Naive thymus-derived CD4-positive, alpha-beta T cell (primary cell): ENCODE measurements around the gene ACTR3C. TPM values are rescaled to one million over a fixed set of nuclear protein-coding genes. Genes with fewer than 3 reads are reported as not detected.
"Not testable (repeated sequence)": the region's sequence is repeated elsewhere in the genome, so short reads cannot be mapped to it uniquely, and the experiment has no call there.

Source experiments
- ATAC-seq: fragments of 150-1000 bp; cut with Tn5 transposase; 2 replicates; pipeline ENCODE4 v1.10.0; 2021; ENCODE audit warnings: mild to moderate bottlenecking, moderate library complexity
- CTCF ChIA-PET: fragments of 350-600 bp; sonication (Branson Sonifier 250); formaldehyde crosslinking; loops from one replicate; lab custom pipeline; 2021; ENCODE audit warnings: antibody characterized with exemption; lab: Charles Lee
- POLR2A ChIA-PET: fragments of 350-600 bp; sonication (Branson Sonifier 250); formaldehyde crosslinking; loops from one replicate; lab custom pipeline; 2021; ENCODE audit warnings: antibody characterized with exemption, inconsistent platforms; lab: Charles Lee
- DNase-seq, 9 donors: peaks; one replicate each; pipeline versions ENCODE4 v3.0.0 to v3.0.0-alpha.2; 2020 to 2022; ENCODE audit warnings: mixed read lengths in 1 of 9
- H3K27ac ChIP-seq: one replicate; pipeline ENCODE4 v1.7.0; 2013; ENCODE audit warnings: mild to moderate bottlenecking, low read depth, low read length, moderate library complexity
- H3K27me3 ChIP-seq, 2 donors: one replicate each; pipeline ENCODE4 v1.7.0; 2013; ENCODE audit warnings: low read length in 2 of 2, mild to moderate bottlenecking in 2 of 2, moderate library complexity in 2 of 2; ENCODE audit not compliant: control insufficient read depth in 2 of 2, insufficient read depth in 2 of 2
- H3K36me3 ChIP-seq, 3 experiments: 1 replicate in 2 of 3; 2 replicates in 1 of 3; pipeline ENCODE4 v1.7.0; 2013; ENCODE audit warnings: low read length in 3 of 3, mild to moderate bottlenecking in 3 of 3, moderate library complexity in 1 of 3; ENCODE audit not compliant: insufficient read depth in 3 of 3, control insufficient read depth in 2 of 3
- H3K4me1 ChIP-seq, 2 donors: one replicate each; pipeline ENCODE4 v1.7.0; 2013; ENCODE audit warnings: low read length in 2 of 2, mild to moderate bottlenecking in 2 of 2, moderate library complexity in 1 of 2; ENCODE audit not compliant: control insufficient read depth in 2 of 2, insufficient read depth in 2 of 2
- H3K4me3 ChIP-seq: 2 replicates; pipeline ENCODE4 v1.7.0; 2013; ENCODE audit warnings: mild to moderate bottlenecking, low read length
- H3K9me3 ChIP-seq, 3 experiments: 1 replicate in 2 of 3; 2 replicates in 1 of 3; pipeline ENCODE4 v1.7.0; 2013; ENCODE audit warnings: low read length in 3 of 3; ENCODE audit not compliant: control insufficient read depth in 2 of 3
- H3K27ac Mint-ChIP-seq, 9 donors: one replicate each; pipeline ENCODE4 v1.8.0; 2020 to 2022; ENCODE audit warnings: mixed read lengths in 9 of 9, mild to moderate bottlenecking in 8 of 9, moderate library complexity in 5 of 9, inconsistent platforms in 2 of 9
- H3K27me3 Mint-ChIP-seq, 5 donors: one replicate each; pipeline ENCODE4 v1.8.0; 2021 to 2022; ENCODE audit warnings: mixed read lengths in 5 of 5, mild to moderate bottlenecking in 1 of 5
- H3K36me3 Mint-ChIP-seq, 5 donors: one replicate each; pipeline ENCODE4 v1.8.0; 2020 to 2022; ENCODE audit warnings: mixed read lengths in 5 of 5, mild to moderate bottlenecking in 3 of 5, inconsistent platforms in 1 of 5
- H3K4me1 Mint-ChIP-seq, 7 donors: one replicate each; pipeline ENCODE4 v1.8.0; 2020 to 2022; ENCODE audit warnings: mixed read lengths in 7 of 7, mild to moderate bottlenecking in 3 of 7, inconsistent platforms in 1 of 7
- H3K4me3 Mint-ChIP-seq, 10 donors: one replicate each; pipeline ENCODE4 v1.8.0; 2020 to 2022; ENCODE audit warnings: mild to moderate bottlenecking in 10 of 10, mixed read lengths in 10 of 10, moderate library complexity in 6 of 10, inconsistent platforms in 2 of 10
- H3K9me3 Mint-ChIP-seq, 11 donors: one replicate each; pipeline ENCODE4 v1.8.0; 2020 to 2022; ENCODE audit warnings: mixed read lengths in 11 of 11, mild to moderate bottlenecking in 4 of 11, inconsistent platforms in 1 of 11, moderate library complexity in 1 of 11
- intact Hi-C, 2 donors: fragments of 100-400 bp; cut with micrococcal nuclease; formaldehyde crosslinking; loops; one replicate each; pipeline ENCODE4 v1.15.1; 2023
- polyA plus RNA-seq, 2 donors: library from polyadenylated mRNA; unstranded; fragments of 300-500 nt; fragmentation: Illumina TruSeq; gene quantifications; one replicate each; pipeline ENCODE4 v1.2.3, GENCODE V29; 2021
- total RNA-seq, 6 experiments: library from RNA in 5 of 6; stranded (reverse) in 5 of 6; gene quantifications; 1 replicate in 5 of 6; 2 replicates in 1 of 6; pipeline ENCODE4 v1.2.3 and lab custom pipeline; 2021 to 2026

The ACTR3C gene
- total and polyA plus RNA-seq, 7 experiments from 2014 or later = 4.8 to 13.2 (median 8.5) TPM

DNA sequence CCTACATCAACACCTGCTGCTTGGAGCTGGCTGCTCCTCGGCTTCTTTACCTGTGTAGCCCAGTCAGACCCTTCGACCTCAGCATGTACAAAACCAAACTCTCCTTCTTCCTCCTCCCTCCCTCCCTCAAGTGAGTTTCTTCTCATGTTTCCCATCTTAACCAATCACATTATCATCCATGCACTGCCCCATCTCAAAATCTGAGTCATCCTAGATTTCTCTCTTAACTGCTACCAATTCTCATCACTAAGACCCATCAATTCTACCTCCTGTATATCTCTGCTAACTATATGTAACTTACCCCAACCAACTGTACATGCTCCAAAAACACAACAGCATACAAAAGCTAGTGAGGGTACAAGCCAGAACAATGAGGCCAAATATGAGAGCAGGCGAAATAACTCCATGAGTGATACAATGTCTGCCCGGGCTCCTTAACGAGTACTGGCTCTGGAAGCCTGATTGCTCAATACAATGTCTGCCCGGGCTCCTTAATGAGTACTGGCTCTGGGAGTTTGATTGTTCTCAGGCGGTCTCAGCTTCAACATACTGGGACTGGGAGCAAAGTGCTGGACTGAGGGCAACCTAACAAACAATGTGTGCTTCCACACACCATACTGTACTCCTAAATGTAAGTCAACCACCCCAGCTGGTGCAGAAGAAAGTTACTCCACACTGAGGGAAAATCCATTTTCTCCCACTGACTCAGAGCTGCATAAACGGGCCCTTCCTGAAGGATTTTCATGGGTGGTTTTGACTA is 18.7 kb downstream of the ACTR3C start:
- H3K27me3 ChIP-seq, H3K36me3 Mint-ChIP-seq, DNase-seq, H3K4me3 ChIP-seq, H3K9me3 ChIP-seq, CTCF ChIA-PET, H3K27me3 Mint-ChIP-seq, H3K9me3 Mint-ChIP-seq, H3K27ac ChIP-seq, H3K4me1 ChIP-seq, ATAC-seq, intact Hi-C loops, H3K36me3 ChIP-seq, POLR2A ChIA-PET, H3K4me3 Mint-ChIP-seq, H3K27ac Mint-ChIP-seq: not testable (repeated sequence)
- peaks cover 0 to 13% (median 0%) of the 10 kb centered on the region in 7 donors for H3K4me1 Mint-ChIP-seq

DNA sequence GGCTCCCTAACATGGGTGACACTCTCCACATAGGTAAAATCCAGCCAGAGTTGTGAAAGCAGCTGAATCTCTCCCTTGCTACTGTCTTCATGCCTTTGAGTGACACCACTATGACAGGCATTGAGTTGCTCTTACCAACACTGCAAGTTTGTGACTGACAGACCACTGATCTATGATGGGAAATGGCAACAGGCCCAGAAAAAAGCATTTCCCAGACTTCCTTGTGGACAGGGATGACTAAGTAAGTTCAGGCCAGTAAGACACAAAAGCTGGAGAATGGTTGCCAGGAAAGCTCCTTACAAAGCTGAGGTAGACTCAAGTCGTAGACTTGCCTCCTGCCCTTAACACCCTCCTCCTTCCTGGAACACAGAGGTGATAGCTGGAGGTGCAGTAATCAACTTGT is 20.4 kb downstream of the ACTR3C start:
- H3K4me1 Mint-ChIP-seq = peaks cover 0 to 10% (median 0%) of the 10 kb centered on the region in 7 donors
- H3K4me3 Mint-ChIP-seq, intact Hi-C loops, H3K27me3 ChIP-seq, DNase-seq, CTCF ChIA-PET, H3K9me3 ChIP-seq, H3K36me3 Mint-ChIP-seq, H3K36me3 ChIP-seq, POLR2A ChIA-PET, H3K9me3 Mint-ChIP-seq, H3K27ac Mint-ChIP-seq, H3K27me3 Mint-ChIP-seq, H3K4me3 ChIP-seq, H3K27ac ChIP-seq, ATAC-seq, H3K4me1 ChIP-seq: not testable (repeated sequence)

- H3K27ac ChIP-seq, H3K4me1 ChIP-seq, H3K4me3 Mint-ChIP-seq, DNase-seq, ATAC-seq, intact Hi-C loops, CTCF ChIA-PET, H3K9me3 ChIP-seq, H3K36me3 Mint-ChIP-seq, H3K27me3 Mint-ChIP-seq, H3K27me3 ChIP-seq, H3K27ac Mint-ChIP-seq, H3K36me3 ChIP-seq, H3K4me1 Mint-ChIP-seq, POLR2A ChIA-PET, H3K9me3 Mint-ChIP-seq, H3K4me3 ChIP-seq: not testable (repeated sequence)
Measured at GRCh38 chr7:150297978-150298377, 25.4 kb downstream of the ACTR3C start.

DNA sequence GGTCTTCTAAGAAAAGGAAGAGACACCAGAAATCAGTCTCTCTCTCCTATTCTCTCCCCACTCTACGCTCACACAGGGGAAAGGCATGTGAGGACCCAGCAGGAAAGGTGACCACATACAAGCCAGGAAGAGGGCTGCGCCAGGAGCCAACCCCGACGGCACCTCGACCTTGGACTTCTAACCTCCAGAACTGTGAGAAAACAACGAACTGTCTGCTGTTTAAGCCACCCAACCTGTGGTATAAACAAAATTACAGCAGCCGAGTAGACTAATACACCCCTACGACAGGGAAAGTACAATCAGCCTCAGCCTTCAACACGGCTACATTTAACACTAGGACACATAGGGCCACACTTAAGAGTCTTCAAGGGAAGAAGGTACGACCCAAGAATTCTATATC is 26.5 kb downstream of the ACTR3C start:
- POLR2A ChIA-PET, H3K4me3 ChIP-seq, H3K4me1 Mint-ChIP-seq, H3K27me3 Mint-ChIP-seq, intact Hi-C loops, ATAC-seq, H3K27ac Mint-ChIP-seq, H3K4me3 Mint-ChIP-seq, H3K27ac ChIP-seq, CTCF ChIA-PET, H3K36me3 Mint-ChIP-seq, H3K9me3 Mint-ChIP-seq, H3K9me3 ChIP-seq, DNase-seq, H3K27me3 ChIP-seq, H3K4me1 ChIP-seq, H3K36me3 ChIP-seq: not testable (repeated sequence)

- H3K27me3 Mint-ChIP-seq, H3K4me3 ChIP-seq, CTCF ChIA-PET, POLR2A ChIA-PET, H3K4me3 Mint-ChIP-seq, DNase-seq, H3K27ac Mint-ChIP-seq, H3K9me3 Mint-ChIP-seq, ATAC-seq, intact Hi-C loops, H3K36me3 ChIP-seq, H3K27ac ChIP-seq, H3K36me3 Mint-ChIP-seq, H3K4me1 ChIP-seq, H3K27me3 ChIP-seq, H3K9me3 ChIP-seq, H3K4me1 Mint-ChIP-seq: not testable (repeated sequence)
Measured at GRCh38 chr7:150295614-150296013, 27.7 kb downstream of the ACTR3C start.

DNA sequence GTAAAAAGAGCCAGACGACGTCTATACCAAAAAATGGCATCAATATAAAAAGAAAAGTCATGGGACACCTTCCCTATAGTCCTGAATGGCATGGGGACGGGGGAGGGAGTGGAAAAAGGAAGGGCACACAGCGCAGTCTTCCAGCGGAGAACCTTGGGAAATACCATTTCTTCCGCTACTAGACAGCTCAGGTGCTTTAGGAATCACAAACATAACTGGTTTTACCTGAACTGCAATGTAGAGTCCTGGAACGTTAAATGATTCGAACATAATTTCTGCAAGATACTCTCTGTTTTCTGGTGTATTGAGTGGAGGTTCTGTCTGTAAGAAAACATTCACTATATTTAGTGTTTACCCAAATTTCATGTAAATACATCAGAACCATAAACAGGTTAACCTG is 28.3 kb downstream of the ACTR3C start:
- H3K9me3 Mint-ChIP-seq, H3K4me3 ChIP-seq, H3K27me3 ChIP-seq, ATAC-seq, H3K27ac ChIP-seq, H3K36me3 Mint-ChIP-seq, CTCF ChIA-PET, H3K27ac Mint-ChIP-seq, H3K9me3 ChIP-seq, H3K36me3 ChIP-seq, H3K4me3 Mint-ChIP-seq, intact Hi-C loops, H3K27me3 Mint-ChIP-seq, POLR2A ChIA-PET, DNase-seq, H3K4me1 ChIP-seq, H3K4me1 Mint-ChIP-seq: not testable (repeated sequence)

GRCh38 chr7:150290317-150290716 is 33.0 kb downstream of the ACTR3C start:
- H3K27ac Mint-ChIP-seq, H3K4me1 ChIP-seq, H3K9me3 ChIP-seq, DNase-seq, H3K27me3 ChIP-seq, H3K27ac ChIP-seq, intact Hi-C loops, H3K4me3 ChIP-seq, H3K4me3 Mint-ChIP-seq, POLR2A ChIA-PET, H3K9me3 Mint-ChIP-seq, H3K27me3 Mint-ChIP-seq, H3K36me3 ChIP-seq, ATAC-seq, H3K4me1 Mint-ChIP-seq: not testable (repeated sequence)
- peaks cover 0 to 15% (median 0%) of the 10 kb centered on the region in 5 donors for H3K36me3 Mint-ChIP-seq
- CTCF ChIA-PET = interaction anchor here (0.6 kb wide), 1 partner anchor 29 kb away, joined by 3 read pairs; no protein-coding TSS in a partner anchor
